IMR-90 (cell line): Measurements from ENCODE around the gene CORO1C. TPM values are rescaled to one million over a fixed set of nuclear protein-coding genes. Genes with fewer than 3 reads are reported as not detected.

Source experiments
- ATAC-seq: fragments of 200-7000 bp; cut with Tn5 transposase; 2 replicates; pipeline ENCODE4 v1.9.1; 2020; ENCODE audit warnings: low read depth, mild to moderate bottlenecking, moderate library complexity
- BruUV-seq: library from RNA; stranded (reverse); fragments of 400-500 nt; replicated peaks from 2 replicates; lab custom pipeline; 2021; lab: Mats Ljungman, UMichigan
- CTCF ChIA-PET: fragments of 300-600 bp; formaldehyde crosslinking; extraction: SDS; loops from one replicate; lab custom pipeline; 2021; ENCODE audit warnings: antibody characterized with exemption; lab: Yijun Ruan, JAX
- POLR2A ChIA-PET: fragments of 300-600 bp; sonication (Branson Sonifier 250); formaldehyde crosslinking; loops from one replicate; lab custom pipeline; 2022; ENCODE audit warnings: antibody characterized with exemption; ENCODE audit not compliant: unreplicated experiment; lab: Charles Lee
- DNase-seq: peaks from one replicate; pipeline ENCODE4 v3.0.0; 2013
- H2AFZ ChIP-seq: replicated peaks from 2 replicates; pipeline ENCODE3; 2013; ENCODE audit warnings: low read length, mild to moderate bottlenecking; ENCODE audit not compliant: poor library complexity
- H2AK5ac ChIP-seq: 2 replicates; pipeline ENCODE4 v1.6.1; 2013; ENCODE audit warnings: low read depth, low read length, inconsistent platforms
- H2AK9ac ChIP-seq: replicated peaks from 2 replicates; pipeline ENCODE3; 2013; ENCODE audit warnings: mild to moderate bottlenecking, low read depth, low read length, moderate library complexity; ENCODE audit not compliant: poor library complexity
- H2BK120ac ChIP-seq: 2 replicates; pipeline ENCODE4 v1.6.1; 2013; ENCODE audit warnings: low read depth, low read length, inconsistent platforms
- H2BK15ac ChIP-seq: 3 replicates; pipeline ENCODE4 v1.6.1; 2013; ENCODE audit warnings: low read depth, low read length, inconsistent platforms
- H2BK20ac ChIP-seq: 2 replicates; pipeline ENCODE4 v1.6.1; 2013; ENCODE audit warnings: low read depth, mild to moderate bottlenecking, inconsistent platforms, low read length, moderate library complexity
- H2BK5ac ChIP-seq: 2 replicates; pipeline ENCODE4 v1.6.1; 2013; ENCODE audit warnings: mild to moderate bottlenecking, low read depth, low read length, inconsistent platforms; ENCODE audit not compliant: poor library complexity, severe bottlenecking
- H3K14ac ChIP-seq: replicated peaks from 2 replicates; pipeline ENCODE4 v1.6.1; 2013; ENCODE audit warnings: low read depth, low read length, inconsistent platforms
- H3K18ac ChIP-seq: 2 replicates; pipeline ENCODE4 v1.6.1; 2013; ENCODE audit warnings: low read depth, low read length, control low read depth
- H3K23ac ChIP-seq: 2 replicates; pipeline ENCODE4 v1.6.1; 2013; ENCODE audit warnings: low read depth, low read length, inconsistent platforms
- H3K27ac ChIP-seq: 2 replicates; pipeline ENCODE4 v1.5.1; 2013; ENCODE audit warnings: mild to moderate bottlenecking, control low read depth, low read length; ENCODE audit not compliant: insufficient read depth
- H3K27me3 ChIP-seq: 2 replicates; pipeline ENCODE4 v1.6.1; 2013; ENCODE audit warnings: low read length; ENCODE audit not compliant: control insufficient read depth, insufficient read depth
- H3K36me3 ChIP-seq: 2 replicates; pipeline ENCODE4 v1.6.1; 2013; ENCODE audit warnings: low read length, mixed read lengths; ENCODE audit not compliant: control insufficient read depth, insufficient read depth
- H3K4ac ChIP-seq: 2 replicates; pipeline ENCODE4 v1.6.1; 2013; ENCODE audit warnings: low read depth, low read length, inconsistent platforms
- H3K4me1 ChIP-seq: 2 replicates; pipeline ENCODE4 v1.6.1; 2013; ENCODE audit warnings: low read length, mixed read lengths; ENCODE audit not compliant: control insufficient read depth, insufficient read depth
- H3K4me2 ChIP-seq: 2 replicates; pipeline ENCODE4 v1.6.1; 2013; ENCODE audit warnings: low read depth, mild to moderate bottlenecking, control low read depth, low read length, moderate library complexity
- H3K4me3 ChIP-seq: 2 replicates; pipeline ENCODE4 v1.5.1; 2013; ENCODE audit warnings: low read depth, mild to moderate bottlenecking, control low read depth, low read length, moderate library complexity; ENCODE audit not compliant: insufficient read depth
- H3K56ac ChIP-seq: 2 replicates; pipeline ENCODE4 v1.6.1; 2013; ENCODE audit warnings: low read length, inconsistent platforms; ENCODE audit not compliant: insufficient read depth; ENCODE audit errors: extremely low read depth
- H3K79me1 ChIP-seq, 2 experiments: 2 replicates each; pipeline ENCODE4 v1.6.1; 2013; ENCODE audit warnings: low read length in 2 of 2, inconsistent platforms in 1 of 2, low read depth in 1 of 2
- H3K9ac ChIP-seq: 2 replicates; pipeline ENCODE4 v1.6.1; 2013; ENCODE audit warnings: low read depth, low read length, control low read depth
- H3K9me1 ChIP-seq: 2 replicates; pipeline ENCODE4 v1.6.1; 2013; ENCODE audit warnings: low read length, inconsistent platforms; ENCODE audit not compliant: insufficient read depth
- H3K9me3 ChIP-seq: 2 replicates; pipeline ENCODE4 v1.6.1; 2013; ENCODE audit warnings: low read length; ENCODE audit not compliant: control insufficient read depth, insufficient read depth
- H4K20me1 ChIP-seq: 2 replicates; pipeline ENCODE4 v1.6.1; 2013; ENCODE audit warnings: low read length, inconsistent platforms; ENCODE audit not compliant: insufficient read depth
- H4K5ac ChIP-seq: 2 replicates; pipeline ENCODE4 v1.6.1; 2013; ENCODE audit warnings: mild to moderate bottlenecking, low read depth, low read length, control low read depth
- H4K8ac ChIP-seq, 2 experiments: 2 replicates each; pipeline ENCODE4 v1.6.1; 2013; ENCODE audit warnings: low read depth in 2 of 2, low read length in 2 of 2, control low read depth in 1 of 2, inconsistent platforms in 1 of 2
- H4K91ac ChIP-seq: 2 replicates; pipeline ENCODE4 v1.6.1; 2013; ENCODE audit warnings: low read depth, low read length, inconsistent platforms; ENCODE audit not compliant: insufficient read depth
- FOS ChIP-seq: fragments of 150-350 bp; IDR thresholded peaks from 2 replicates; pipeline ENCODE4 v1.6.1; 2016; ENCODE audit warnings: low read depth, low read length
- MAZ ChIP-seq: IDR thresholded peaks from 2 replicates; pipeline ENCODE4 v1.6.1; 2012; ENCODE audit warnings: low read depth, mild to moderate bottlenecking, low read length, improper control_type of control experiment, moderate library complexity, borderline replicate concordance
- NFE2L2 ChIP-seq: fragments of 150-350 bp; IDR thresholded peaks from 2 replicates; pipeline ENCODE4 v1.6.1; 2016; ENCODE audit warnings: low read depth, mild to moderate bottlenecking, low read length
- RAD21 ChIP-seq: IDR thresholded peaks from 2 replicates; pipeline ENCODE4 v1.6.1; 2012; ENCODE audit warnings: low read length, improper control_type of control experiment
- SMC3 ChIP-seq: fragments of 150-350 bp; IDR thresholded peaks from 2 replicates; pipeline ENCODE4 v1.6.1; 2016; ENCODE audit warnings: low read depth, mild to moderate bottlenecking, antibody characterized with exemption, low read length, moderate library complexity
- WGBS, 2 experiments: methylation state at CpG; one replicate each; pipeline versions ENCODE4 v1.1.5 to v1.1.7; 2013; ENCODE audit warnings: missing lambda C conversion rate in 2 of 2; ENCODE audit not compliant: insufficient read length in 1 of 2; ENCODE audit errors: extremely low coverage in 2 of 2; 5-methylcytosine and 5-hydroxymethylcytosine counted together
- dilution Hi-C: fragments of 300-500 bp; cut with HindIII; formaldehyde crosslinking; loops from one replicate; pipeline ENCODE4 v1.14.3; 2018; ENCODE audit warnings: low sequenced_read_pairs; ENCODE audit not compliant: unreplicated experiment
- in situ Hi-C: fragments of 300-500 bp; cut with MboI; formaldehyde crosslinking; loops from 3 replicates; pipeline ENCODE4 v1.14.3; 2019; ENCODE audit warnings: low sequenced_read_pairs, inconsistent platforms, mixed read lengths
- intact Hi-C: fragments of 100-400 bp; cut with micrococcal nuclease; formaldehyde crosslinking; loops from 2 replicates; pipeline ENCODE4 v1.10.0; 2022
- polyA plus RNA-seq, 3 experiments: library from polyadenylated mRNA; depleted of rRNA; stranded (reverse); fragments of >200 nt; gene quantifications; 2 replicates each; pipeline ENCODE4 v1.2.3, GENCODE V29; 2012; ENCODE audit warnings: low replicate concordance in 1 of 3
- total RNA-seq: library from RNA; depleted of rRNA; stranded (reverse); fragments of >200 nt; gene quantifications from 2 replicates; pipeline ENCODE4 v1.2.3, GENCODE V29; 2012

The CORO1C gene
- total and polyA plus RNA-seq, 2 of the 4 experiments (the other 2 are of a cell fraction), result 675 to 1,100 TPM

DNA sequence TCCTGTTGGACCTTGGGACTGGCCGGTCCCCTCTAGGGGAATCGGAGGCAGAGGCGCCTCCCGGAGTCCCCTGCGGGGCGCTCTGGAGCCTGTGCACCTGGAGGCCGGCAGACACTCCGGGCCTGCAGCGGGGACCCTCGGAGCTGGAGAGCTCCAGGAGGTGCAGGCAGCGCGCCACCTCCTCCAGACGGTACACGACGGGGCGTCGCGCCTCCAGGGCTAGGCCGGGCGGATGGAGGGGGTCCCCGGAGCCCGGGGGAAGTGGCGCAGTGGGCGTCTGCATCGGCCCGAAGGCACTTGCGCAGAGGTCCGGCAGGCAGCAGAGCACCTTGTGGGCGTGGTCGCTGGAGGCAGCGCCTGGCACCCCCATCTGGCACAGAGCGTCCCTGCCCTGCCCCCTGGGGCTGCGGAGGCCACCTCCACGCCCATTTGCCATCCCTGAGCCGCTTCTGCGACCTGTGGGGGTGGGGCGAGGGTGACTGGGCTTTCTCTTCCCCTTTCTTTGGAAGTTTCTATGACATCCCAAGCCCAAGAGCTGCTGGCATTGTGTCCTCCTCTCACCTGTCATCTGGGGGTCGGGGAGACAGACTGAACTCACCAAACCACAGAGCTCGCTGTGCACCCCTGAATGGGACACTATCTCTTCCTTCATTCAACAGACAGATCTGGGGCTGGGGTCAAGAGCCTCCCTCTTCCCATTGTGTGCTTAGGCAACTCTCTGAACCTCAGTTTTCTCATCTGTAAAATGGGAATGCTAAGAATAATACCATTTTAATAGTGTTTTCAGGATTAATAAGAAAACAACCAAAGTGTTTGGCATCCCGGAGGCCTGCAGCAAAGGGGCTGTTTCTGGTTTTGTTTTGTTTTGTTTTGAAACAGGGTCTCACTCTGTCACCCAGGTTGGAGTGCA, 37.5 kb upstream of the CORO1C start:
- Histone ChIP-seq H4K20me1 (no peaks in the 10 kb centered on the region; the same call in 1 of the 2 replicates), H3K79me1 (no peaks in the 10 kb centered on the region; a peak in 1 of 4 replicates), H3K36me3 (no peaks in the 10 kb centered on the region), H2BK15ac (no peak overlapping the region), H2BK20ac (no peak overlapping the region), H3K4me3 (no peak overlapping the region), H4K91ac (no peak overlapping the region), H3K14ac (no peak overlapping the region; the same call in 1 of the 2 replicates), H3K9ac (no peak overlapping the region), H3K4me1 (peaks cover 4% of the 10 kb centered on the region; the same call in 1 of the 2 replicates), H3K18ac (no peak overlapping the region; the same call in 1 of the 2 replicates), H3K9me1 (peaks cover 7% of the 10 kb centered on the region), H3K27ac (no peak overlapping the region), H4K5ac (no peak overlapping the region), H3K23ac (no peak overlapping the region), H3K56ac (no peak overlapping the region), H3K27me3 (peaks cover 3% of the 10 kb centered on the region; the same call in 1 of the 2 replicates), H3K4ac (0 out of 2 replicates have a peak overlapping the region, but pooled peaks have one; percentile 42), H2AK5ac (no peak overlapping the region), H3K9me3 (no peaks in the 10 kb centered on the region), H2AK9ac (no peak overlapping the region), H2BK120ac (no peak overlapping the region), H2AFZ (peak overlapping the region; percentile 80), H4K8ac (no peak overlapping the region), H2BK5ac (no peak overlapping the region), H3K4me2 (peak overlapping the region; percentile 40; the same call in 1 of the 2 replicates)
- DNase-seq (no peak), ATAC-seq (peak; percentile 35; the same call in 1 of the 2 replicates)
- TF ChIP-seq SMC3 (no peak), FOS (no peak), RAD21 (no peak), MAZ (no peak), NFE2L2 (no peak)
- dilution Hi-C loops, result no loop called here
- ChIA-PET CTCF (no interaction called here), POLR2A (no interaction called here)
- intact Hi-C loops, result no loop called here
- no TSS peak for BruUV-seq
- WGBS, 2 experiments, result 22% methylated on average over 20 of the region's 40 CpGs; no CpG with 5 or more reads in 1 of the 2 experiments
- in situ Hi-C loops, result no loop called here
